Effector memory CD8-positive, alpha-beta T cell (primary cell): ENCODE measurements around the gene AFAP1.

Experiments
- ATAC-seq: fragments of 150-1000 bp; cut with Tn5 transposase; replicated peaks from 2 replicates; pipeline ENCODE4 v1.10.0; 2021; ENCODE audit warnings: mild to moderate bottlenecking, moderate library complexity
- DNase-seq, 3 experiments: peaks; one replicate each; pipeline ENCODE4 v3.0.0; 2021
- H3K27ac Mint-ChIP-seq, 2 donors: one replicate each; pipeline ENCODE4 v1.8.0; 2022; ENCODE audit warnings: mild to moderate bottlenecking in 2 of 2, mixed read lengths in 2 of 2, moderate library complexity in 2 of 2
- H3K27me3 Mint-ChIP-seq, 2 donors: one replicate each; pipeline ENCODE4 v1.8.0; 2022; ENCODE audit warnings: mixed read lengths in 2 of 2
- H3K36me3 Mint-ChIP-seq: one replicate; pipeline ENCODE4 v1.8.0; 2022; ENCODE audit warnings: mild to moderate bottlenecking, moderate library complexity, mixed read lengths; ENCODE audit not compliant: insufficient read depth
- H3K4me1 Mint-ChIP-seq, 2 donors: one replicate each; pipeline ENCODE4 v1.8.0; 2022; ENCODE audit warnings: low read depth in 2 of 2, mixed read lengths in 2 of 2
- H3K4me3 Mint-ChIP-seq, 2 donors: one replicate each; pipeline ENCODE4 v1.8.0; 2022; ENCODE audit warnings: mild to moderate bottlenecking in 2 of 2, mixed read lengths in 2 of 2, moderate library complexity in 2 of 2
- H3K9me3 Mint-ChIP-seq, 2 donors: one replicate each; pipeline ENCODE4 v1.8.0; 2022; ENCODE audit warnings: mixed read lengths in 2 of 2

The AFAP1 gene

GRCh38 chr4:7910952-7911578 lies 28.6 kb downstream of the AFAP1 start:
- DNase-seq = no peak
- H3K4me3 Mint-ChIP-seq = no peak overlapping the region
- no peaks in the 10 kb centered on the region for H3K27me3 Mint-ChIP-seq
- H3K9me3 Mint-ChIP-seq = no peaks in the 10 kb centered on the region
- peaks cover 9 to 34% of the 10 kb centered on the region in 2 donors for H3K4me1 Mint-ChIP-seq
- H3K27ac Mint-ChIP-seq = peak overlapping the region in 1 of 2 donors; percentile 5
- no peak for ATAC-seq
- H3K36me3 Mint-ChIP-seq = peaks cover 4% of the 10 kb centered on the region

- Mint-ChIP-seq H3K9me3 (no peaks in the 10 kb centered on the region), H3K27ac (no peak overlapping the region), H3K4me1 (peaks cover 11 to 36% of the 10 kb centered on the region in 2 donors), H3K36me3 (peaks cover 4% of the 10 kb centered on the region), H3K4me3 (no peak overlapping the region), H3K27me3 (no peaks in the 10 kb centered on the region)
- DNase-seq (no peak), ATAC-seq (no peak)
Observed at GRCh38 chr4:7910263-7910896, 29.3 kb downstream of the AFAP1 start.

GRCh38 chr4:7909463-7910262 lies 30.0 kb downstream of the AFAP1 start:
- DNase-seq (no peak), ATAC-seq (no peak)
- H3K36me3 Mint-ChIP-seq = peaks cover 4% of the 10 kb centered on the region
- H3K9me3 Mint-ChIP-seq = no peaks in the 10 kb centered on the region
- peaks cover 11 to 31% of the 10 kb centered on the region in 2 donors for H3K4me1 Mint-ChIP-seq
- H3K27ac Mint-ChIP-seq = no peak overlapping the region
- no peaks in the 10 kb centered on the region for H3K27me3 Mint-ChIP-seq
- H3K4me3 Mint-ChIP-seq = no peak overlapping the region

- H3K4me3 Mint-ChIP-seq = no peak overlapping the region
- no peaks in the 10 kb centered on the region for H3K36me3 Mint-ChIP-seq
- peaks cover 11 to 31% of the 10 kb centered on the region in 2 donors for H3K4me1 Mint-ChIP-seq
- H3K27me3 Mint-ChIP-seq = no peaks in the 10 kb centered on the region
- DNase-seq (no peak), ATAC-seq (no peak)
- no peak overlapping the region for H3K27ac Mint-ChIP-seq
- no peaks in the 10 kb centered on the region for H3K9me3 Mint-ChIP-seq
Observed at GRCh38 chr4:7908668-7909067, 31.0 kb downstream of the AFAP1 start.

- no peak overlapping the region for H3K4me3 Mint-ChIP-seq
- H3K27me3 Mint-ChIP-seq = no peaks in the 10 kb centered on the region
- no peak for ATAC-seq
- no peak for DNase-seq
- no peaks in the 10 kb centered on the region for H3K36me3 Mint-ChIP-seq
- H3K9me3 Mint-ChIP-seq = no peaks in the 10 kb centered on the region
- H3K4me1 Mint-ChIP-seq = peaks cover 20 to 34% of the 10 kb centered on the region in 2 donors
- H3K27ac Mint-ChIP-seq = no peak overlapping the region
Observed at GRCh38 chr4:7907142-7907541, 32.5 kb downstream of the AFAP1 start.

- ATAC-seq = no peak
- H3K27ac Mint-ChIP-seq = no peak overlapping the region
- no peaks in the 10 kb centered on the region for H3K9me3 Mint-ChIP-seq
- DNase-seq = no peak
- H3K4me3 Mint-ChIP-seq = no peak overlapping the region
- H3K4me1 Mint-ChIP-seq = peaks cover 22 to 32% of the 10 kb centered on the region in 2 donors
- no peaks in the 10 kb centered on the region for H3K27me3 Mint-ChIP-seq
- no peaks in the 10 kb centered on the region for H3K36me3 Mint-ChIP-seq
Observed at GRCh38 chr4:7906171-7906701, 33.4 kb downstream of the AFAP1 start.

GRCh38 chr4:7904952-7905915 lies 34.4 kb downstream of the AFAP1 start:
- Mint-ChIP-seq H3K36me3 (no peaks in the 10 kb centered on the region), H3K4me3 (no peak overlapping the region), H3K27me3 (no peaks in the 10 kb centered on the region), H3K4me1 (peaks cover 22 to 31% of the 10 kb centered on the region in 2 donors), H3K27ac (peak overlapping the region; percentile 26 to 29), H3K9me3 (no peaks in the 10 kb centered on the region)
- DNase-seq (no peak), ATAC-seq (no peak)

- ATAC-seq = no peak
- no peak overlapping the region for H3K4me3 Mint-ChIP-seq
- DNase-seq = no peak
- H3K27ac Mint-ChIP-seq = no peak overlapping the region
- no peaks in the 10 kb centered on the region for H3K9me3 Mint-ChIP-seq
- no peaks in the 10 kb centered on the region for H3K36me3 Mint-ChIP-seq
- H3K27me3 Mint-ChIP-seq = no peaks in the 10 kb centered on the region
- H3K4me1 Mint-ChIP-seq = peaks cover 15 to 21% of the 10 kb centered on the region in 2 donors
Observed at GRCh38 chr4:7903791-7904516, 35.7 kb downstream of the AFAP1 start.

GRCh38 chr4:7902826-7903225 lies 36.8 kb downstream of the AFAP1 start:
- no peaks in the 10 kb centered on the region for H3K36me3 Mint-ChIP-seq
- H3K4me3 Mint-ChIP-seq = no peak overlapping the region
- ATAC-seq = no peak
- H3K27ac Mint-ChIP-seq = no peak overlapping the region
- no peak for DNase-seq
- H3K27me3 Mint-ChIP-seq = no peaks in the 10 kb centered on the region
- H3K9me3 Mint-ChIP-seq = no peaks in the 10 kb centered on the region
- H3K4me1 Mint-ChIP-seq = peaks cover 17 to 18% of the 10 kb centered on the region in 2 donors

GRCh38 chr4:7902101-7902553 lies 37.5 kb downstream of the AFAP1 start:
- no peaks in the 10 kb centered on the region for H3K27me3 Mint-ChIP-seq
- H3K4me1 Mint-ChIP-seq = peaks cover 18 to 21% of the 10 kb centered on the region in 2 donors
- ATAC-seq (no peak), DNase-seq (no peak)
- no peak overlapping the region for H3K4me3 Mint-ChIP-seq
- no peaks in the 10 kb centered on the region for H3K36me3 Mint-ChIP-seq
- H3K9me3 Mint-ChIP-seq = no peaks in the 10 kb centered on the region
- no peak overlapping the region for H3K27ac Mint-ChIP-seq

GRCh38 chr4:7901311-7901885 lies 38.3 kb downstream of the AFAP1 start:
- no peak overlapping the region for H3K27ac Mint-ChIP-seq

GRCh38 chr4:7900334-7900909 lies 39.2 kb downstream of the AFAP1 start:
- ATAC-seq = no peak
- peaks cover 19 to 21% of the 10 kb centered on the region in 2 donors for H3K4me1 Mint-ChIP-seq
- peak overlapping the region in 1 of 2 donors; percentile 80 for H3K27ac Mint-ChIP-seq

More at GRCh38 chr4:7901311-7901885, 38.3 kb downstream of the AFAP1 start:
- DNase-seq (no peak), ATAC-seq (no peak)
- Mint-ChIP-seq H3K4me3 (no peak overlapping the region), H3K27me3 (no peaks in the 10 kb centered on the region), H3K36me3 (no peaks in the 10 kb centered on the region), H3K9me3 (no peaks in the 10 kb centered on the region), H3K4me1 (peaks cover 21 to 25% of the 10 kb centered on the region in 2 donors)

More at GRCh38 chr4:7900334-7900909, 39.2 kb downstream of the AFAP1 start:
- Mint-ChIP-seq H3K9me3 (no peaks in the 10 kb centered on the region), H3K27me3 (no peaks in the 10 kb centered on the region), H3K36me3 (no peaks in the 10 kb centered on the region), H3K4me3 (no peak overlapping the region)
- no peak for DNase-seq
